Loucy (cell line): ENCODE results near the gene XRCC5.
"Not testable (repeated sequence)": the region's sequence is repeated elsewhere in the genome, so short reads cannot be mapped to it uniquely, and the experiment has no call there.

ENCODE experiments used
- H2AFZ ChIP-seq: fragments of 200-600 bp; sonication (generic); 2 replicates; pipeline ENCODE4 v1.6.0; 2016; ENCODE audit warnings: antibody characterized with exemption, mild to moderate bottlenecking, low read length, moderate library complexity
- H3F3A ChIP-seq: fragments of 200-600 bp; 2 replicates; pipeline ENCODE4 v1.6.0; 2016; ENCODE audit warnings: antibody characterized with exemption, low read depth, mild to moderate bottlenecking
- H3K27me3 ChIP-seq: fragments of 200-600 bp; sonication (generic); 2 replicates; pipeline ENCODE4 v1.6.1; 2014; ENCODE audit warnings: low read length, mild to moderate bottlenecking; ENCODE audit not compliant: insufficient read depth, poor library complexity, severe bottlenecking
- H3K36me3 ChIP-seq: fragments of 200-600 bp; sonication (generic); 2 replicates; pipeline ENCODE4 v1.6.1; 2016; ENCODE audit warnings: low read length; ENCODE audit not compliant: insufficient read depth
- H3K4me1 ChIP-seq: fragments of 200-600 bp; sonication (generic); 2 replicates; pipeline ENCODE4 v1.5.1; 2014; ENCODE audit warnings: low read length, mild to moderate bottlenecking; ENCODE audit not compliant: insufficient read depth, poor library complexity, severe bottlenecking
- H3K4me2 ChIP-seq: fragments of 200-600 bp; sonication (generic); 2 replicates; pipeline ENCODE4 v1.6.0; 2014; ENCODE audit warnings: antibody characterized with exemption, low read length, low read depth, mild to moderate bottlenecking; ENCODE audit not compliant: poor library complexity, severe bottlenecking
- H3K4me3 ChIP-seq: fragments of 200-600 bp; sonication (generic); 2 replicates; pipeline ENCODE4 v1.5.1; 2014; ENCODE audit warnings: low read length, mild to moderate bottlenecking, mixed read lengths; ENCODE audit not compliant: poor library complexity, severe bottlenecking
- H3K79me2 ChIP-seq: fragments of 200-600 bp; sonication (generic); 2 replicates; pipeline ENCODE4 v1.6.1; 2014; ENCODE audit warnings: low read length; ENCODE audit not compliant: insufficient read depth
- H3K9ac ChIP-seq: fragments of 200-600 bp; sonication (generic); 2 replicates; pipeline ENCODE4 v1.6.0; 2014; ENCODE audit warnings: mild to moderate bottlenecking, low read depth, low read length, moderate library complexity; ENCODE audit not compliant: poor library complexity, severe bottlenecking
- H3K9me2 ChIP-seq: fragments of 200-600 bp; sonication (generic); replicated peaks from 2 replicates; pipeline ENCODE4 v1.6.1; 2016; ENCODE audit warnings: low read depth, low read length, mixed read lengths
- H3K9me3 ChIP-seq: fragments of 200-600 bp; sonication (generic); 2 replicates; pipeline ENCODE4 v1.6.1; 2014; ENCODE audit warnings: mild to moderate bottlenecking, antibody characterized with exemption, low read length, low read depth; ENCODE audit not compliant: insufficient read depth
- H4K20me1 ChIP-seq: fragments of 200-600 bp; sonication (generic); 2 replicates; pipeline ENCODE4 v1.6.0; 2014; ENCODE audit warnings: antibody characterized with exemption, low read length, mild to moderate bottlenecking; ENCODE audit not compliant: insufficient read depth, poor library complexity, severe bottlenecking
- CTCF ChIP-seq: fragments of 200-600 bp; sonication (generic); conservative IDR thresholded peaks from 2 replicates; pipeline ENCODE4 v1.5.1; 2014; ENCODE audit warnings: mild to moderate bottlenecking, antibody characterized with exemption, low read length
- EZH2phosphoT487 ChIP-seq: fragments of 200-600 bp; IDR thresholded peaks from 2 replicates; pipeline ENCODE4 v1.6.1; 2018; ENCODE audit warnings: antibody characterized with exemption, mild to moderate bottlenecking, moderate library complexity, borderline replicate concordance

XRCC5 gene

GRCh38 chr2:216078776-216079175 is 30.4 kb upstream of the XRCC5 start:
- Histone ChIP-seq H3K4me3 (no peak overlapping the region), H3K4me1 (peaks cover 42% of the 10 kb centered on the region), H3K4me2 (no peak overlapping the region), H3K79me2 (peaks cover 11% of the 10 kb centered on the region; the same call in 1 of the 2 replicates), H3K36me3 (no peaks in the 10 kb centered on the region), H3K27me3 (no peaks in the 10 kb centered on the region), H3K9me3 (no peaks in the 10 kb centered on the region), H3K9ac (no peak overlapping the region), H3K9me2 (no peaks in the 10 kb centered on the region), H3F3A (peaks cover 13% of the 10 kb centered on the region; the same call in 1 of the 2 replicates), H2AFZ (no peak overlapping the region), H4K20me1 (no peaks in the 10 kb centered on the region)
- TF ChIP-seq EZH2phosphoT487 (no peak), CTCF (no peak)

GRCh38 chr2:216080048-216080447 is 29.1 kb upstream of the XRCC5 start:
- not testable (repeated sequence) for H4K20me1 ChIP-seq, H3K36me3 ChIP-seq, H3K4me3 ChIP-seq, H3K9me2 ChIP-seq, H3K9me3 ChIP-seq, H2AFZ ChIP-seq, H3K27me3 ChIP-seq, H3K9ac ChIP-seq
- Histone ChIP-seq H3K4me2 (peak overlapping the region; percentile 92), H3K79me2 (peaks cover 11% of the 10 kb centered on the region; the same call in 1 of the 2 replicates), H3K4me1 (peaks cover 45% of the 10 kb centered on the region), H3F3A (peaks cover 18% of the 10 kb centered on the region; the same call in 1 of the 2 replicates)

GRCh38 chr2:216081012-216081411 is 28.1 kb upstream of the XRCC5 start:
- Histone ChIP-seq H3K9me2 (no peaks in the 10 kb centered on the region), H3K79me2 (peaks cover 11% of the 10 kb centered on the region; the same call in 1 of the 2 replicates), H3K4me2 (peak overlapping the region; percentile 92), H3K27me3 (no peaks in the 10 kb centered on the region), H4K20me1 (no peaks in the 10 kb centered on the region), H3K4me3 (peak overlapping the region; percentile 76), H3K4me1 (peaks cover 48% of the 10 kb centered on the region), H3F3A (peaks cover 18% of the 10 kb centered on the region; the same call in 1 of the 2 replicates), H3K9ac (peak overlapping the region; percentile 74), H3K36me3 (no peaks in the 10 kb centered on the region), H3K9me3 (no peaks in the 10 kb centered on the region), H2AFZ (peak overlapping the region; percentile 89)
- TF ChIP-seq EZH2phosphoT487 = no peak
- TF ChIP-seq CTCF = no peak

- peak within 1 kb of the TSS; percentile 89 for H2AFZ ChIP-seq
- H3F3A ChIP-seq = peaks cover 18% of the 10 kb centered on the region; the same call in 1 of the 2 replicates
- TF ChIP-seq EZH2phosphoT487 (no peak), CTCF (no peak)
- H3K4me1 ChIP-seq = peaks cover 48% of the 10 kb centered on the region
- peak within 1 kb of the TSS; percentile 92 for H3K4me2 ChIP-seq
- peak within 1 kb of the TSS; percentile 76 for H3K4me3 ChIP-seq
- H4K20me1 ChIP-seq = no peaks in the 10 kb centered on the region
- H3K27me3 ChIP-seq = no peaks in the 10 kb centered on the region
- no peaks in the 10 kb centered on the region for H3K9me3 ChIP-seq
- H3K36me3 ChIP-seq = no peaks in the 10 kb centered on the region
- peak within 1 kb of the TSS; percentile 74 for H3K9ac ChIP-seq
- H3K79me2 ChIP-seq = peaks cover 11% of the 10 kb centered on the region; the same call in 1 of the 2 replicates
- H3K9me2 ChIP-seq = no peaks in the 10 kb centered on the region
Observed at GRCh38 chr2:216081487-216082116, 27.5 kb upstream of the XRCC5 start, which contains the start of the genes PECR and TMEM169. TSS of gene PECR (minus strand) at chr2:216081809. CDS start at chr2:216081741, 68 bp downstream. TSS of gene TMEM169 (plus strand) at chr2:216081919. CDS start at chr2:216095964, 14,045 bp downstream.
